HuH-7.5 (cell line): Measurements from ENCODE around the gene TMEM106C.
A peak's percentile ranks its signal among the peaks of the same experiment; 100 is the strongest.
"Not testable (repeated sequence)": the region's sequence is repeated elsewhere in the genome, so short reads cannot be mapped to it uniquely, and the experiment has no call there.

Experiments
- DNase-seq: peaks from one replicate; pipeline ENCODE4 v3.0.0; 2011; ENCODE audit warnings: low spot score

The TMEM106C gene

DNA sequence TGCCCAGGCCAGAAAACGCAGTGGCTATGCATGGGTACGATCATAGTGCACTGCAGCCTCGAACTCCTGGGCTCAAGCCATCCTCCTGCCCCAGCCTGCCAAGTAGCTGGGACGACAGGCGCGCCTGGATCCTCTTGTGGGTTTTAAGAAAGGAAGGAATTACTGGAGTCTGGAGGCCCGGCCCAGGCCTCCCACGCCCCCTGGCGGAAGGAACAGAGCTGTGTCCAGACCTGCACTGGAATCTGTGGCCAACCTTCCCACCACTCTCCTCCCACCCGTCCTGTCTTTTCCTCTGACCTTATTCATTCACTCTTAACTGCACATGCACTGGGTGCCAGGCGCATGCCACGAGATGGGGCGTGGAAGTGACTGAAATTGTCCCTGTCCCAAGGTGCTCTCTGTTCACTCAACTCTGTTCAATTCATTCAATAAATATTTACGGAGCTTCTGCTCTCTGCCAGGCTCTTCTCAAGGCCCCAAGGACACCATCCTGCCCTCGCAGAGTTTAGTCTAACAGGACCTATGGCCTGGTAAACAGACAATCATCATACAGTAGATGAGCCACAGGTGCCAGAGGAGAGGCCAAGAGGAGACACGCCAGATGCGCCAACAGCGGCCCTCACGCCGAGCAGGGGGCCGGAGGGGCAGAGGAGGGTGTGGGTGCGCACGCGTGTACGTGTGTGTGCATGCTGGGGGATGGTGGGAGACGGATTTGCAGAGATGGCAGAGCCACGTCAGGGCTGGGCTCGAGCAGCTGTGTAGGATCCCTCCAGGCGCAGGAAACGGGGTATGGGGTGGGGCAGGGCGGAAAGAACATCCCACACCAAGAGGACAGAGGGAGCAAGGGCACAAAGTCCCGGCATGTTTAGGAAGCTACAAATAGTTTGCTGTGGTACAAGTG lies 13.7 kb upstream of the TMEM106C start:
- DNase-seq: peak; percentile 92

DNA sequence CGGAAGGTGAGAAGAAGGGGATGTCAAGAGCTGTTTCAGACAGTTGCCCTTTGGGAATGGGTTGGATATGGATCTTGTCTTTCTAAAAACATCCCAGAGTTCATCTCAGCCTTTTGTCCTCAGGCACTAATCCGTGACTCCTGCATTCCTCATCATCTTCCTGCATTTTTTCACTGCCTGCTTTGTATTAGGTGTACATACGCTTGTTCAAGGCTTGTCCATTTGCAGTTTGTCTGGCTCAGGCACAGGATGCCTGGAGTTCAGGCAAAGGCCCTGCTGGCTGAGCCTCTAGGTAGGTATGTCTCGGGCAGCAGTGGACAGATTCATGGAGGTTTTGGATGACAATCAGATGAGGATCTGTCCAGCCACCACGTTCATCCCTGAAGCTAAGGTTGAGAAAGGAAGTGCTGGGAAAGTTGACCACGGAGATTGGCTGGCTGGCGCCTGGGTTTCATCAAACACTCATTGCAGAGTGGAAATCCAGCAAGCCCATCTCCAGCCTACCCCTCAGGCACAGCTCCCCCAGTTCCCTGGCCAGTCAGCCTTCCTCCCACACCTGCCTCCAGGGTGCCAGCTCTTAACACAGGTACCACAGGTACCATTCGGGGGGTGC lies 12.4 kb upstream of the TMEM106C start:
- DNase-seq: no peak

DNA sequence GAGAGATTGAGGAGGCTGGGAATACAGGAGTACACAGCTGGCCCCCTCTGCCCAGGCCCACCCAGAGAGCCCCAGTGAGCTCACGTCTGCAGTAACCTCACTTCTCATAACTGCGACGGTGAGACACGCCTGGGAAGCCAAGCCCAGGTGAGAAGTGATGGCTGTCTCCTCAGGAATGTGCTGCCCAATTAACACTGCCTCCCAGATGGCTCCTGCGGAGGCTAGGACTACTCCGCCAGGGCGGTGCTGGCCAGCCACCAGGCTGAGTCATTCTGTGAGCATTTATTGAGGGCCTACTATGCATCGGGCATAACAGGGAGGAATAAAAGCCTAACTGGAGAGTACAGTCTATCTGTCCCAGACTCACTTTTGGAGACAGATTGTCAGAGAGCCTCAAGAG lies 9.3 kb upstream of the TMEM106C start:
- DNase-seq: no peak

DNA sequence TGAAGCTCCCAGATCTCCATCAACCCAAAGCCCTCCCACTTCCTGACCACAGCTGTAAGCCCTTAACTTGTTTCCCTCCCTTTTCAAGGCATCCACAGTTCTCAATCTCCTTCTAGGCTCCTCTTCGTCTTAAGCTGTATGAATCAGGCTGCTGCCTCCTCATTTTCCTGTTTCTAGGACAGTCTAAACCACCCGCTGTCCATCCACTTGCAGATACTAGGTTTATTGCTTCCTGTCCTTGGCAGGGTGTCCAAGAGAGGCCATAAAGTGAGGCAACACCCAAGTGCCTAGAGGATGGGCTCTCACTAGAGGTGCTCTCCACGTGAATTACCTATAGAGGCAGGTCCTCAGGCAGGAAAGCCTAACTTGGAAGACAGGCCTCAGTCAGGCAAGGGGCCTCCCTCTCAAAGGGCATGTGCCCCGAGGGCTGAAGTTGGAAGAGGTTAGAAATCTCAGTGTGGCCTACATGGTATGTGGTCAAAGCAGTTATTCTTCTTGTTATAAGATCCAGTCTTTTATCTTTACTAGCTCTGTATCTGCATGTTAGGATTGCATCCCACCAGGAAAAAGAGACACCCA lies 8.8 kb upstream of the TMEM106C start:
- DNase-seq: no peak

DNA sequence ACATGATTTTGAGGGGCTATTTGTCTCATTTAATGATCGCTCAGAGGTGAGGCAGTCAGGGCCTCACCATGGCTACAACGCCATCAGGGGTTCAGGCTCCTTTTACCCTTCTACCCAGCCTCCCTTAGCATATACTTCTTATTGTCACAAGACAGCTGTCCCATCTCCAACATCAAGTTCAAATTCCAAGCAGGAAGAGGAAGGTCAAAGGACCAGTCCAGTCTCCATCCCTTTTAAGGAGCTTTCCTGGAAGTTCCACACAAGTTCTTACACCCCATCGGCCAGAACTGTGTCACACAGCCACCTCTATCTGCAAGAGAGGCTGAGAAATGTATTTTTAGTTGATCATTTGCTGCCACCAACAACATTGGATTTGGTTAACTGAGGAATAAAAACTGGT lies 8.3 kb upstream of the TMEM106C start:
- DNase-seq: no peak

DNA sequence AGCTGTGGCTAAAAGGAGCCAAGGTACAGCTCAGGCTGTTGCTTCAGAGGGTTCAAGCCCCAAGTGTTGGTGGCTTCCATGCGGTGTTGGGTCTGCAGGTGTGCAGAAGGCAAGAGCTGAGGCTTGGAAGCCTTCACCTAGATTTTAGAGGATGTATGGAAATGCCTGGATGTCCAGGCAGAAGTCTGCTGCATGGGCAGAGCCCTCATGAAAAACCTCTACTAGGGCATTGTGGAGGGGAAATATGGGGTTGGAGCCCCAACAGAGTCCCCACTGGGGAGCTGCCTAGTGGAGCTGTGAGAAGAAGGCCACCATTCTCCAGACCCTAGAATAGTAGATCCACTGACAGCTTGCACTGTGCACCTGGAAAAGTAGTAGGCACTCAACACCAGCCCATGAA lies 5.7 kb upstream of the TMEM106C start:
- not testable (repeated sequence) for DNase-seq

DNA sequence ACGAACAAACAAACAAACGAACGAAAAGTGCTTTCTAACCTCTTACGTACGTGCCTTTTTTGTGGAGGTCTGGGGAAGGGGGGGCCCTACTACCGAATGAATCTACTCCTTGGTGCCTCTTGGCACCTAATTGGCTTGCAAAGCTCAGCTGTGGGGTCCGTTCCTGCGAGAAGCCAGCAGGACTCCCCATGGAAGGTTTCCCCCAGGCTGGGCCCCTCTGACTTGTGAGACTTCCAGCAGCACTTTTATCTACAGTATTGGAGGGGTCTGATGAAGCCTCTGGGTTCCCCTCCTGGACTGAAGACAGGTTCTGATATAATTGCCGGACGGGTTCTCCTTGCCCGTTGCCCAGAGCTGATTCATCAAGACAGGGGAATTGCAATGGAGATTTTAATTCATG lies 1.2 kb upstream of the TMEM106C start:
- no peak for DNase-seq

DNA sequence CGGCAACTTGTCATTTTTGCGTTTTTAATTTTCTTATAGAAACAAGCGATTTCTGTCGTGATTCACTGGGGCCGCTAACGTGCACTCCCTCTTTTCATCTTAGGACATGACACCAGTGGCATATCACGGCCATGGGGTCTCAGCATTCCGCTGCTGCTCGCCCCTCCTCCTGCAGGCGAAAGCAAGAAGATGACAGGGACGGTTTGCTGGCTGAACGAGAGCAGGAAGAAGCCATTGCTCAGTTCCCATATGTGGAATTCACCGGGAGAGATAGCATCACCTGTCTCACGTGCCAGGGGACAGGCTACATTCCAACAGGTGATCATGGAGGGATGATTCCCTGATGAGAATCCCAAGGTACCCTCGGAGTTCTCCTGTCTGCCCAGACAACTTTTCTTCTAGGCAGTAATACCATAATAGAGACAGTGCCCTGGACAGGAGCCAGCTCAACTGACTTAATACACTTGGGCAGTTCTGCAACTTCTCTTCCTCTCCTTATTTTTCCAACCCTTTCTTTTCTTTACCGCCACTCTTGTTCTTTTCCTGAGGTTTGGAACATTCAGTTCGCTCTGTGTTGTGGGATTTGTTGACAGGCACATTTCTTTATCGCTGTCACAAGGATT lies 821 bp downstream of the TMEM106C start:
- no peak for DNase-seq

DNA sequence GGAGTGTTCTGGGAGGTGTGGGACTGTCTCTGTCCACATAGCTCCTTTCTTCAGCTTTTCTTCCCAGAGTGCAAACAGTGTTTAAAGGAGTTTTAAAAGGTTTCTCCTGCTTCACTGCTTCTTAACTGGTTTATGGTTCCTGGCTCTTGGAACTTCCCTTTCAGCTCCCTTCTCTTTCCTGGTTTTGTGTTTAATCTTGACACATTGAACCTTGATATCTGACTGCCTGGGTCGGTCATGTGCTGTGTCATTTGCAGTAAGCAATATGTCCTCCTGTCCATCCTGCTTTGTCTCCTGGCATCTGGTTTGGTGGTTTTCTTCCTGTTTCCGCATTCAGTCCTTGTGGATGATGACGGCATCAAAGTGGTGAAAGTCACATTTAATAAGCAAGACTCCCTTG lies 2.2 kb downstream of the TMEM106C start:
- DNase-seq: no peak

DNA sequence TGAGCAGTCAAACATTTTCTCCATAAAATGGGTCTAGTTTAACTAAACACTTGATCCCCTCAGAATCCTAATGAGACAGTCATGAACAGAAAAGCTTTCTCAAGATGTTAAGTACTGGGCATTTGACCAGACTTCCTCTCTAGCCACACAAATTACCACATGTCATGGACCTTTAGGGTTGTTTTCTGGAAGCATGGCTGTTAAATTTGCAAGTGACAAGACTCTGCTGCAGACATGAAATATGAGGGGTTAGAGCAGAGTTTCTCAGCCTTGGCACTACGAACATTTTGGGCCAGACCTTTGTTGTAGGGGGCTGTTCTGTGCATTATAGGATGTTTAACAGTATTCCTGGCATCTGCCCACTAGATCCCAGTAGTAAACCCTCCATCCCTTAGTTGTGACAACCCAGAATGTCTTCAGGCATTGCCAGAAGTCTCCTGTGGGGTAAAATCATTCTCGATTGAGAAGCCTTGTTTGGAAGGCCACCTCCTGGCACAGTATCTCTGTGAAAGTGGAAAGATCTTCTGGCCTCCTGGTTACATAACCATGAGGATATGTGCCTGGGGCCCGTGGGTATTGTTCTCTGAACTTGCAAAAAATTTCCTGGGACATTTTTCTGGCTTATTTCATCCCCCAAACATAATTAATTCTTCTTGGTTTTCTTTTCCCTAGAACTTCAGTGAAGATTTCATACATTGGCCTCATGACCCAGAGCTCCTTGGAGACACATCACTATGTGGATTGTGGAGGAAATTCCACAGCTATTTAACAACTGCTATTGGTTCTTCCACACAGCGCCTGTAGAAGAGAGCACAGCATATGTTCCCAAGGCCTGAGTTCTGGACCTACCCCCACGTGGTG lies 4.3 kb downstream of the TMEM106C start:
- DNase-seq: no peak

DNA sequence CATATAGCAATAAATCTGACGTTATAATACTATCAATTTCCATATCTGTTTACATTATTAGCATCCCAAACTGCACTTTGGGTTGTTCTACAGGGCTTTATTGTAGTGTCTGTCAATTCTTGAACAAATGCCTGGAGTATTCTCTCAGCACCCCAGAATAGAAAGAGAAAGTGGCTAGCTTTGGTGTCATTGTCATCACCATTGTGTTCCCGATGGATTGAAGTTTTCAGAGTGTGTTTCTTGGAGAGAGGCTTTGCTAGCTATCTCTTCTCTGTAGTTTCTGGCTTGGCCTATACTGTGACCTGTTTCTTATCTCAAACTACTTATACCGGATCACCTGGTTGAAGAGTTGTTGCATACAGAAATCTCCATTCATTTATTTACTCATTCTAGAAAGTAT lies 6.4 kb downstream of the TMEM106C start:
- no peak for DNase-seq

DNA sequence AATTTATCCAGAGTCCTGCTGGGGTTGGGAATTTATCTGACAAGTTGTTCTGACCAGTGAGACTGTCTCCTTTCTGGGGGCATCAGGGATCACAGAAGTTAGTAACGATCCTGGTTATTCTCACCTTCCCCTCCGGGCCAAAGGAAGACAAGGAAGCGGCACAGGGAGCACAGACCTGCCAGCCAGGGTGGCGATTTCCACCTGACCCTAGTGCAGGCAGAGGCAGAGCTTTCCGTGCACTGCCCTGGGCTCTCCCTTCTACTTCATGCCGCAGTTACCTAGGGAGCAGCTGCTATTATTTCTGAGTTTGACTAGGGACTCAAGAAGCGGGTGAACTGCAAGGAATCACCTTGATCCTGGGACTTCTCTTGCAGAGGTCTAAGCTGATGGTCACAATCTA lies 7.4 kb downstream of the TMEM106C start:
- DNase-seq: no peak

DNA sequence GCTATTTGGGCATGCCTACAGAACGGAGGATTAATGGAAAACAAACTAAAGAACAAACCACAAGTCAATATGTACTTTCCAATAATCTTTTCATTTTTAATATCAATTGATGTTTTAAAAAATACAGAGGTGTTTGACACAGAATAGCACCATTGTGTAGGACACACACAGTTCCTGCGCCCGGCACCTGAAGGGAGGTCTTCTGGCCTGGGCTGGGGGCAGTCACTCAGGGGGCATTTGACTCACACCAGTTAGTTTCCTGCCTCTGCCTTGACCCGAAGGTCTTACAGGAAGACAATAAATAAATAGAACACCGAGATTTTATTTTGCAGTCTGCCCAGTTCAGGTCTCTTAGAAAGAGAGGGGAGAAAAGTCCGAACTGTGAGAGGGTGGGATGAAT lies 9.5 kb downstream of the TMEM106C start:
- DNase-seq: no peak

DNA sequence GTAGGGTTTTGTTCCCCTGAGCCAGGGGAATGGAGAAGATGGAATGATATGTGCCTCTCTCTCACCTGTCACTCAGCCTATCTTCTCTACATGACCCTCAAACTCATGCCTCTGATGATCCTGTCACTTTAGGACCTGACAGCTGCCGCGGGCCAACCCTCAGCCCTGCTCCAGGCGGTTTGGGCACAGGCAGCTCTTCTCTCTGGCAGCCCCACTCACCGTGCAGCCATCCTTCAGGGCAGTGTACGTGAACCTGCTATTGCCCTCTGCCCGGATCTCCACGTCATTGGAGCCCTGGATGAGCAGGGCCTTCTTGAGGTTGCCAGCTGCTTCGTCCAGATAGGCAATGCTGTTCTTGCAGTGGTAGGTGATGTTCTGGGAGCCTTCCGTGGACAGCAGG lies 10.5 kb downstream of the TMEM106C start:
- no peak for DNase-seq

DNA sequence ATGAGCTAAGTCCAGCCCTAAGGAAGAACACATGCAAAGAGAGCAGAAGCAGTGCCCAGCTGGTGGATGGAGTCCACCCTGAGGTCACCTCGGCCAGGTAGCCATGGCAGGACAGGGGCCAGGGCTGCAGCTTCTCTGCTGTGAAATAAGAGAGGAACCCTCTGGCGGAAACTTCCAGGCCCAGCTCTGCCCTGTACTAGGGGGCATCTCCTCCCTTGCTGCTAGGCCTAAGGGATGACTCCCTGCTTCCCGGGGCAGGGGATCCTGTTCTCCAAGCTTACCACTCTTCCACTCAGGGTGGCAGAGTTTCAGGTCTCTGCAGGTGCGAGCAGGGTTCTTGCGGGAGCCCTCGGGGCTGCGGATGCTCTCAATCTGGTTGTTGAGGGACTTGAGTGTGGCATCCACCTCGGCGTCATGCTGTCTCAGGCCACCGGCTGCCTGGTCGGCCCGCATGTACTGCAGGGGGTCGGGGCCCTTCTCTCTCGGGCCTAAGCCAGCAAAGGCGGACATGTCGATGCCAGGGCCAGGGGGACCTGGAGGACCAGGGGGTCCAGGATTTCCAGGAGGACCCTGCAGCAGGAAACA lies 11.7 kb downstream of the TMEM106C start:
- DNase-seq: no peak

DNA sequence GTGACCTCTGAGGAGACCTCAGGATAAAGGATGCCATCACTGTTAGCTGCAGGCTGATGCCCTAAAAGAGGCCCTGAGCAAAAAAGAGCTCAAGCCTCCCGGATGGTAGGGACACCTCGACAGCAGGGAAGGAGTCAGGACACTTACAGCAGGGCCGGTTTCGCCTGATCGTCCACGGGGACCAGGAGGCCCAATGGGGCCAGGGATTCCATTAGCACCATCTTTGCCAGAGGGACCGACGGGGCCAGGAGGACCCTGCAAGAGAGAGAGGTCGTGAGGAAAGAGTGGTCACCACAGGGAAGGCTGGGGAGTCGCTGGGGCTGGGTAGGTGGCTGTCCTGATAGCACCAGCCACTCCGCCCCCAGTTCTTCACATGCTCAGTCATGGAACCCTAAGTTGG lies 12.4 kb downstream of the TMEM106C start:
- DNase-seq: no peak

DNA sequence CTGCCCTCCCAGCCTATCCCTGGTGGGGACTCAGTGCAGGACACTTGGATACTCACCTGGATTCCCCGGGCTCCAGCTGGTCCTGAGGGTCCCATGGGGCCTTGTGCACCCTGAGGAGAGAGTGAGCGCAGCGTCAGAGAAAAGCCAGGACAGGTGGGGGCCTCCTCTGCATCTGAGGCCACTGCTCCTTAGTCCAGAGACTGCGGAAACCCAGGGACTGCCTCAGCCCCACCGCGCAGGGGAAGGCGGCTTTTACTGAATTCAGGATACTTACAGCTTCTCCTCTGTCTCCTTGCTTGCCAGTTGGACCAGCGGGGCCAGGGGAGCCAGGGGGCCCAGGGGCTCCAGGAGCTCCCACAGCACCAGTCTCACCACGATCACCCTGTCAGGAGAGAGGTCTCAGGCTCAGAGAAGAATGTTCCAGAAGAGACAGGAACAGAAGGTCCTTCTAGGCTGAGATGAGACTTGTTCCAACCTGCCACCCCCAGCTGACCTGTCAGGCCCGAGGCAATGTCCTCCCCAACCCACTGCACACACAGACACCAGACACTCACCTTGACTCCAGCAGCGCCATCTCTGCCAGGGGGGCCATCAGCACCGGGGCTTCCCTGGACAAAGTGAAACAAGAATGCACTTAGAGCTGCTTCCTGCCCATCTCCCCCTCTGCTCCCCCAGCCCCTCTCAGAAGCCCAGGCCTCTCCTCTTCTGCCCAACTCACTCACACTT lies 13.8 kb downstream of the TMEM106C start:
- DNase-seq: no peak

DNA sequence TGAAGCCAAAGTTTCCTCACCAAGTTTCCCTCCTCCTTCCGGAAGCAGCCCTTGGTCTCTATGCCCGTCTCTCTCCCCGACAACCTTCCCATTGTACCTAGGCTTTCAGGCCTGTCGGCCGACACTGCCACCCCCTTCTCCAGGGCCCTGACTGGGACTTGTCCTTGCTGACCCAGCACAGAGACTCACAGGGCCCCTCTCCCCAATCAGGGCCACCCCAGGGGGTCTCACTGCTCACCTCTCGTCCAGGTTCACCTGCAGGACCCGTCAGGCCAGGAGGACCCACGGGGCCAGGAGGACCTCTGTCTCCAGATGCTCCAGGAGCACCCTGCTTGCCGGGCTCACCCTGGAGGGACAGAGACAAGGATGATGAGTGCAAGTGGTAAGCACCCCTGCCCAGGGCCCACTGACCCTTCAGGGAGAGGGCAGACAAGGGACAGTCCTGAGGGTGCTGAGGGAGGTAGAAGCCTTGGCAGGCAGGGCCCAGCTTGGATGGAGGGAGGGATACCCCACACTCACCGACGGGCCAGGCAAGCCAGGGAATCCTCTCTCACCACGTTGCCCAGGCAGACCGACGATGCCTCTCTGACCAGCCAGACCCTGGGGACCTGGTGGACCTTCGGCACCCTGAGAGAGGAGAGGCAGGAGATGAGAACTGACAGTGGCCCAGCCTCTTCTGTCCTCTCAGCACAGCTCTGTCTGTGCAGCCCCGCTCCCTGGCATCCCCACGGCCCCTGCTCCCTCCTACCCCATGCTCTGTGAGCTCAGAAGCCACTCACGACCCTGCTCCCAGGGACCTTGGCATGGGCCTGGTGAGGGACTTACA lies 14.6 kb downstream of the TMEM106C start:
- DNase-seq: no peak

DNA sequence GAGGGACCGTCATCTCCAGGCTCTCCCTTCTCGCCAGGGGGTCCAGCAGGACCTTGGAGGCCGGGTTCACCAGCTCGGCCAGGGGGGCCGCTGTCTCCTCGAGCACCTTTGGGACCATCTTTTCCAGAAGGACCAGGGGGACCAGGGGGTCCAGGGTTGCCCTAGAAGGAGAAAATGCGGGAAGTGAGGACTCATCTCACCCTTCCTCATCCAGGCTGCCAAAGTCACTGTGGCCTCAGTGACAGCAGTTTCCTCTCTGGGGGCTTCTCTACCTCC lies 15.1 kb downstream of the TMEM106C start:
- DNase-seq: no peak

DNA sequence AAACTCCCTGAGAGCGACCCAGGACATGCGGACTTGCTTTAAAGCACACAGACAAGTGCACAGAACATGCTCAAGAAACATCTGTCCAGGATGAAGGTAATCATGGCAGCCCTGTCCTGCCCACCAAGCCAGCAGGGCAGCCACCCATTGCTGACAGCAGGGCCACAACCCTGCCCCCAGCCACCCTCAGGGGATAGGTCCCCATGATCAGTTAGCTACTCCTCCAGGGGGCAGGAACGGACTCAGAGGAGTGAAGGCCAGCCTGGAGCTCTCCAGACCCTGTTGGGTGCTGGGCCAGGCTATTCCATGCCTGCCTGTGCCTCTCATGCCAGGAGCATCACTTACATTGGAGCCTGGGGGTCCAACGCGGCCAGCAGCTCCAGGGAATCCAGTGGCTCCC lies 15.8 kb downstream of the TMEM106C start:
- no peak for DNase-seq
